HFFc6 (cell line): ENCODE data around the gene KIAA1755. TPM values are rescaled to one million over a fixed set of nuclear protein-coding genes. Genes with fewer than 3 reads are reported as not detected.
A peak's percentile ranks its signal among the peaks of the same experiment; 100 is the strongest.
"Not testable (repeated sequence)": the region's sequence is repeated elsewhere in the genome, so short reads cannot be mapped to it uniquely, and the experiment has no call there.

Source experiments
- DNase-seq: peaks from one replicate; pipeline ENCODE4 v3.0.0-alpha.2; 2018
- H3K27ac Mint-ChIP-seq: 2 replicates; pipeline ENCODE4 v1.8.0; 2020; ENCODE audit warnings: mild to moderate bottlenecking, mixed read lengths
- H3K27me3 Mint-ChIP-seq: 2 replicates; pipeline ENCODE4 v1.8.0; 2021; ENCODE audit warnings: mild to moderate bottlenecking, moderate library complexity, mixed read lengths; ENCODE audit not compliant: insufficient read depth
- H3K36me3 Mint-ChIP-seq: 2 replicates; pipeline ENCODE4 v1.8.0; 2021; ENCODE audit warnings: low read depth, mixed read lengths
- H3K4me1 Mint-ChIP-seq: 2 replicates; pipeline ENCODE4 v1.8.0; 2020; ENCODE audit warnings: low read depth, mixed read lengths
- H3K4me3 Mint-ChIP-seq: 2 replicates; pipeline ENCODE4 v1.8.0; 2020; ENCODE audit warnings: mild to moderate bottlenecking, moderate library complexity, mixed read lengths
- H3K9me3 Mint-ChIP-seq: 2 replicates; pipeline ENCODE4 v1.8.0; 2020; ENCODE audit warnings: mild to moderate bottlenecking, mixed read lengths
- total RNA-seq, 6 experiments: library from RNA; stranded (reverse); fragmentation: NEBNext Ultra II Directional; extraction: Animal tissue kit (Norgen Biotek cat#: 25700); gene quantifications; 2 replicates in 1 of 6; 3 replicates in 5 of 6; pipeline ENCODE4 v1.2.3, GENCODE V29; 2021
- TF ChIP-seq, protein P1 (sequence below): fragments of 200-600 bp; sonication (generic); IDR thresholded peaks from 2 replicates; pipeline ENCODE4 v1.5.0; 2021; ENCODE audit warnings: antibody characterized with exemption, mild to moderate bottlenecking

Gene KIAA1755
- total RNA-seq, 6 experiments from 2014 or later: 1.2 to 4.4 (median 2.2) TPM

DNA sequence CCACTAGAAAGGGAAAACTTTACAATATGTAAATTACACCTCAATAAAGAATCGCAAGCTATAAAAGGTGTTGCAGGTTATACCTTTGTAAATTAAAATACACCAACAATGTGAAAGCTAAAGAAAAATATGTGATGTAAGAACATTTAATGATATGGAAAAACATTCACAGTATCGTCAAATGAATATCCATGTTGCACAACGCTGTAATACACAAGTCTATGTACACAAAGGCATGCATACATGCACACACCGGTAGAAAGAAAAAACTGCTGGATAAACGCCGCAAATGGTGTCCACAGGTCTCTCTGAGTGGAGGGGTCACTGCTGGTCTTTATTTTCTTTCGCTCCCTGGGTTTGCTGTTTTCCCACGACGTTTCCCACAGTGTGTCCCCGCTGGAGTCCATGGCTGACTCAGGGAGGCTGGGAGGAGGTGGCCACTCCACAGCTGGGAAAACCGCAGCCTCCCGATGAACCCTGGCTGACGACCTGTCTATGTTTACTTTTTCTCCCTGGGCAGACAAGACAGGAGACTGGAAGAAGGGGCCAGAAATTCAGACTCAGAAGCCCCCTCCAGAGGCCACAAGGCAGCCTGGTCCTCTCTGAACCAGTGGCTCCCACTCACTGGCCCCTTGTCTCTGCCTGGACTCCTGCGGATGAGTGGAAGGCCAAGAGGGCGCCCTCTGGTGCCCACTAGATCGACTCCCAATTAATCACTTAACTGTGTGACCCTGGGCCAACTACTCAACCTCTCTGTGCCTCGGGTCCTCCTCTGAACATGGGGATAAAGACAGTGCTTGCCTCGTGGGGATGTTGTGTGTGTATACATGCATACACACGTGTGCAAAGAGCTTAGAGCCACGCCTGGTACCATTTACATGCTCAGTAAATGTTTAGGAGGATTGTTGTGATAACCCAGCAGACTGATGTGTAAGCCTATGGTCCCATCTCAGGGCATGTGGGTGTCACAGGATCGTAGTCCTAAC lies 30.6 kb upstream of the KIAA1755 start:
- DNase-seq: no peak
- Mint-ChIP-seq H3K4me1 (peaks cover 15% of the 10 kb centered on the region), H3K4me3 (no peak overlapping the region)

DNA sequence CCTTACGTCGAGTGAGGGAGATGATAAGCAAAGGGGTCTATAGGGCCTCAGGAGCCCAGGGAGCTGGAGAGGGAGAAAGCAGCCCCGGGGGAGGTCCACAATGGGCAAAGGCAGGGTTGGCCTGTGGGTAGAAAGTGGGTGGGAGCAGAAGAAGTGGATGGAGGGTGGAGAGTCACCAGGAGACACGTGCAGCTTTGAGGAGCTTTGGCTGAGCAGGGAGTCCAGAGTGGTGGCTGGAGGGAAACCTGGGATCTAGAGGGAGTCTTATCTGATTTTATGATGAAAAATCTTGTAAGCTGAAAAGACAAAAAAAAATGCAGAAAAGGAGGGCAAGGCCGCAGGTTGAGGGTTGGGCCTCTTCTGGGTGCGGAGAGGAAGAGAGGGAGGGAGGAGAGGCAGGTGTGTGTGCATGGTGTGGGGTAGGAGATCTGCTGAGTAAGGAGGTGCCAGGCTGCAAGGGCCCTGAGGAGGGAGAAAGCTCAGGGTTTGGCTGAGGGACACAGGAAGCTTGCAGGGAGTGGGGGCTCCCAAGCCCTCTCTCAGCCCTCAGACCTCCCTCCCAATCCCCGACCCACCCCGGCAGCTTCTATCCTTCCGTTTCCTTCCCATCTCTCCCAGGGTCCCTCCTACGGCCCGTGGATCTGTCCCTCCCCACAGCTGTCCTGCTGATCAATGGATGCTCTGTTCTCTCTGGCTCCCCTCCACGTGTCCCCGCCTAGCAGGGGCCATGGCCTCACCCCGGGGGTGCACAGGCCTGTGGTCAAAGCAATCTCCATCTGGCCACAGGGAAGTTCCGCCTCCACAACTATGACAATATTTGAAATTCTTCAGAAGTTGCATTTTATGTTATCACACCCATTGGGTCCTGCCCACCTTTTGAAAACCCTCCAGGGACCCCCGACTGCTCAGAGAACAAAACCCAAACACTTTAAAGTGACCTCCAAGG lies 26.3 kb upstream of the KIAA1755 start:
- Mint-ChIP-seq H3K4me3 (no peak overlapping the region), H3K9me3 (no peaks in the 10 kb centered on the region), H3K27ac (no peak overlapping the region), H3K4me1 (peaks cover 15% of the 10 kb centered on the region), H3K36me3 (peaks cover 11% of the 10 kb centered on the region), H3K27me3 (peaks cover 2% of the 10 kb centered on the region; the same call in 1 of the 2 replicates)
- TF ChIP-seq, protein P1, sequence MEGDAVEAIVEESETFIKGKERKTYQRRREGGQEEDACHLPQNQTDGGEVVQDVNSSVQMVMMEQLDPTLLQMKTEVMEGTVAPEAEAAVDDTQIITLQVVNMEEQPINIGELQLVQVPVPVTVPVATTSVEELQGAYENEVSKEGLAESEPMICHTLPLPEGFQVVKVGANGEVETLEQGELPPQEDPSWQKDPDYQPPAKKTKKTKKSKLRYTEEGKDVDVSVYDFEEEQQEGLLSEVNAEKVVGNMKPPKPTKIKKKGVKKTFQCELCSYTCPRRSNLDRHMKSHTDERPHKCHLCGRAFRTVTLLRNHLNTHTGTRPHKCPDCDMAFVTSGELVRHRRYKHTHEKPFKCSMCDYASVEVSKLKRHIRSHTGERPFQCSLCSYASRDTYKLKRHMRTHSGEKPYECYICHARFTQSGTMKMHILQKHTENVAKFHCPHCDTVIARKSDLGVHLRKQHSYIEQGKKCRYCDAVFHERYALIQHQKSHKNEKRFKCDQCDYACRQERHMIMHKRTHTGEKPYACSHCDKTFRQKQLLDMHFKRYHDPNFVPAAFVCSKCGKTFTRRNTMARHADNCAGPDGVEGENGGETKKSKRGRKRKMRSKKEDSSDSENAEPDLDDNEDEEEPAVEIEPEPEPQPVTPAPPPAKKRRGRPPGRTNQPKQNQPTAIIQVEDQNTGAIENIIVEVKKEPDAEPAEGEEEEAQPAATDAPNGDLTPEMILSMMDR: no peak
- DNase-seq: no peak

More for the DNA sequence above, 30.6 kb upstream of the KIAA1755 start:
- peaks cover 3% of the 10 kb centered on the region; the same call in 1 of the 2 replicates for H3K36me3 Mint-ChIP-seq
- peaks cover 2% of the 10 kb centered on the region for H3K27me3 Mint-ChIP-seq
- H3K9me3 Mint-ChIP-seq: no peaks in the 10 kb centered on the region
- TF ChIP-seq, protein P1: peak; percentile 71
- H3K27ac Mint-ChIP-seq: no peak overlapping the region

DNA sequence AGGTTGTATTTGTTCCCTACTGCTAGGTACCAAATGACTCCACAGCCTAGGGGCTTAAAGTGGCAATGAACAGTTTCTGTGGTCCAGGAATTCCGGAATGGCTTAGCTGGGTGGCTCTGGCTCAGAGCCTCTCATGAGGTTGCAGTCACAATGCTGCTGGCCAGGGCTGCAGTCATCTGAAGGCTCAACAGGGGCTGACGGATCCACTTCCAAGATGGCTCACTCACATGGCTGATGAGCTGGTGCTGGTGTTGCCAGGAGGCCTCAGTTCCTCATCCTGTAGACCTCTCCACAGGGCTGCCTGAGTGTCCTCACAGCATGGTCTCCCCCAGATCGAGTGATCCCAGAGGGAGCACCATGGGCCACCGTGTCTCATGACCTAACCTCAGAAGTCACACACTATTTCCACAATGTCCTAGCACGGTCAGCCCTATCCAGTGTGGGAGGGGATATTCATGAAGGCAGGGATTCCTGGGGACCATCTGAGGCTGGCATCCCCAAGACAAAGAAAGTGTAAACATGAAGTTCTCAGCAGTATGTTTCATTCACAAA lies 24.4 kb upstream of the KIAA1755 start:
- Mint-ChIP-seq H3K9me3 (0 out of 2 replicates have a peak, but pooled peaks cover 4% of the 10 kb centered on the region), H3K36me3 (peaks cover 11% of the 10 kb centered on the region), H3K27ac (no peak overlapping the region), H3K4me3 (no peak overlapping the region), H3K27me3 (peaks cover 4% of the 10 kb centered on the region), H3K4me1 (peaks cover 27% of the 10 kb centered on the region)
- no peak for DNase-seq
- TF ChIP-seq, protein P1: no peak

DNA sequence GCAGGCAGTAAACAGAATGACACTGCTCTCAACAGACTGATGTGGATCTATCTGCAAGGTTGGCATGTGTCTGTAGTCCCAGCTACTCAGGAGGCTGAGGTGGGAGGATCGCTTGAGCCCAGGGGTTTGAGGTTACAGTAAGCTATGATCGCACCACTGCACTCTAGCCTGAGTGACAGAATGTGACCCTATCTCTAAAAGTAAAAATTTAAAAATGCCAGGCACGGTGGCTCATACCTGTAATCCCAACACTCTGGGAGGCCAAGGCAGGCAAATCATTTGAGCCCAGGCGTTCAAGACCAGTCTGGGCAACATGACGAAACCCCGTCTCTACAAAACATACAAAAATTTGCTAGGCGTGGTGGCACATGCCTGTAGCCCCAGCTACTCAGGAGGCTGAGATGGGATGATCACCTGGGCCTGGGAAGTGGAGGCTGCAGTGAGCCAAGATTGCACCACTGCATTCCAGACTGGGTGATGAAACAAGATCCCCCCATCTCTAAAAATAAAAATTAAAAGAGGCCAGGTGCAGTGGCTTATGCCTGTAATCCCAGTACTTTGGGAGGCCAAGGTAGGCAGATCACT lies 23.6 kb upstream of the KIAA1755 start:
- H3K27ac Mint-ChIP-seq, DNase-seq, H3K9me3 Mint-ChIP-seq, H3K4me3 Mint-ChIP-seq, H3K27me3 Mint-ChIP-seq: not testable (repeated sequence)
- Mint-ChIP-seq H3K4me1 (peaks cover 35% of the 10 kb centered on the region), H3K36me3 (peaks cover 16% of the 10 kb centered on the region)

DNA sequence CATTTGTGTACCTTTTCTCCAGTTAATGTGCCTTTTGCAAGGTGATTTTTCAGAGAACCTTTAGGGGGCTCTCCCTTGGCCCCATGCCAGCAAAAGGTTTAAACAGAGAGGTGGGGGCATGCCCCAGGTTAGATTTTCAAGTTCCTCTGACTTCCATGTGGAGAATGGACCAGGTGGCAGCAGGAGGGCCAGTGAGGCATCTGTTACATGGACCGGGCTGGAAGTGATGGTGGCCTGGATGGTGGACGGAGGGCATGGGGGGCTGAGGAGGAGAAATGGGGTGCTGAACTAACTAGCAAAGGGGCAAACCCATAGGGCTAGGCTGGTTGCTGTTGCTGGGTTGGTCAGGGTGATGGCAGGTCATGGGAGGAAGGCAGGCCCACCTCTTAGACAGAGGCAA lies 22.7 kb upstream of the KIAA1755 start:
- peaks cover 16% of the 10 kb centered on the region for H3K36me3 Mint-ChIP-seq
- H3K4me3 Mint-ChIP-seq: no peak overlapping the region
- no peak overlapping the region for H3K27ac Mint-ChIP-seq
- H3K27me3 Mint-ChIP-seq: peaks cover 4% of the 10 kb centered on the region
- TF ChIP-seq, protein P1: no peak
- peaks cover 44% of the 10 kb centered on the region for H3K4me1 Mint-ChIP-seq
- H3K9me3 Mint-ChIP-seq: 0 out of 2 replicates have a peak, but pooled peaks cover 4% of the 10 kb centered on the region
- no peak for DNase-seq
